SK-N-SH treated with all-trans-retinoic acid at 6 μM for 48 hours (cell line): Measurements from ENCODE around the gene NRARP.

Source experiments
- ATAC-seq: fragments of 200-7000 bp; cut with Tn5 transposase; 3 replicates; pipeline ENCODE4 v1.9.1; 2020; ENCODE audit warnings: mild to moderate bottlenecking, moderate library complexity
- ARNTL ChIP-seq: fragments of 450-650 bp; formaldehyde crosslinking; IDR thresholded peaks from 2 replicates; pipeline ENCODE4 v1.5.0; 2020; ENCODE audit warnings: low read depth, mild to moderate bottlenecking, moderate library complexity, borderline replicate concordance
- BACH2 ChIP-seq: fragments of 250-450 bp; sonication (Bioruptor Pico); IDR thresholded peaks from 2 replicates; pipeline ENCODE4 v1.9.0; 2021; ENCODE audit warnings: mild to moderate bottlenecking, borderline replicate concordance
- CREB5 ChIP-seq: fragments of 250-450 bp; sonication (Bioruptor Pico); IDR thresholded peaks from 2 replicates; pipeline ENCODE4 v1.5.1; 2020; ENCODE audit warnings: low read depth, mild to moderate bottlenecking, moderate library complexity
- CSDC2 ChIP-seq: fragments of 250-450 bp; sonication (Bioruptor Pico); IDR thresholded peaks from 2 replicates; pipeline ENCODE4 v1.5.0; 2020; ENCODE audit warnings: mild to moderate bottlenecking, moderate library complexity
- ESRRG ChIP-seq: fragments of 250-450 bp; sonication (Bioruptor Pico); IDR thresholded peaks from 2 replicates; pipeline ENCODE4 v1.6.1; 2021; ENCODE audit warnings: mild to moderate bottlenecking
- GLIS3 ChIP-seq: fragments of 250-450 bp; sonication (Bioruptor Pico); IDR thresholded peaks from 2 replicates; pipeline ENCODE4 v1.5.0; 2020; ENCODE audit warnings: mild to moderate bottlenecking, moderate library complexity
- ISL1 ChIP-seq: fragments of 250-450 bp; sonication (Bioruptor Pico); IDR thresholded peaks from 2 replicates; pipeline ENCODE4 v2.1.2; 2022; ENCODE audit warnings: mild to moderate bottlenecking, moderate library complexity
- POU6F1 ChIP-seq: fragments of 250-450 bp; sonication (Bioruptor Pico); IDR thresholded peaks from 2 replicates; pipeline ENCODE4 v1.8.0; 2021; ENCODE audit warnings: low read depth, mild to moderate bottlenecking, moderate library complexity, borderline replicate concordance
- PPARA ChIP-seq: fragments of 250-450 bp; sonication (Bioruptor Pico); IDR thresholded peaks from 2 replicates; pipeline ENCODE4 v1.5.0; 2020; ENCODE audit warnings: mild to moderate bottlenecking, borderline replicate concordance
- RARB ChIP-seq: fragments of 250-450 bp; sonication (Bioruptor Pico); IDR thresholded peaks from 2 replicates; pipeline ENCODE4 v1.8.0; 2021; ENCODE audit warnings: mild to moderate bottlenecking, moderate library complexity
- SNAI2 ChIP-seq: fragments of 250-450 bp; sonication (Bioruptor Pico); IDR thresholded peaks from 2 replicates; pipeline ENCODE4 v1.5.0; 2020; ENCODE audit warnings: mild to moderate bottlenecking, moderate library complexity
- TCF4 ChIP-seq: fragments of 250-450 bp; sonication (Bioruptor Pico); IDR thresholded peaks from 2 replicates; pipeline ENCODE4 v1.8.0; 2021; ENCODE audit warnings: mild to moderate bottlenecking, moderate library complexity, borderline replicate concordance
- TOX ChIP-seq: fragments of 250-450 bp; sonication (Bioruptor Pico); IDR thresholded peaks from 2 replicates; pipeline ENCODE4 v1.8.0; 2021; ENCODE audit warnings: mild to moderate bottlenecking, moderate library complexity, borderline replicate concordance
- TSHZ2 ChIP-seq: fragments of 250-450 bp; sonication (Bioruptor Pico); IDR thresholded peaks from 2 replicates; pipeline ENCODE4 v1.5.0; 2020; ENCODE audit warnings: mild to moderate bottlenecking, moderate library complexity
- ZC3H10 ChIP-seq: fragments of 250-450 bp; sonication (Bioruptor Pico); IDR thresholded peaks from 2 replicates; pipeline ENCODE4 v1.5.1; 2021; ENCODE audit warnings: mild to moderate bottlenecking, moderate library complexity
- ZFP3 ChIP-seq: fragments of 250-450 bp; sonication (Bioruptor Pico); IDR thresholded peaks from 2 replicates; pipeline ENCODE4 v1.5.0; 2020; ENCODE audit warnings: mild to moderate bottlenecking, moderate library complexity
- ZFP30 ChIP-seq: fragments of 450-650 bp; formaldehyde crosslinking; IDR thresholded peaks from 2 replicates; pipeline ENCODE4 v1.5.0; 2022; ENCODE audit warnings: mild to moderate bottlenecking, moderate library complexity
- ZNF565 ChIP-seq: fragments of 450-650 bp; formaldehyde crosslinking; conservative IDR thresholded peaks from 2 replicates; pipeline ENCODE4 v1.5.0; 2020; ENCODE audit warnings: low read depth, mild to moderate bottlenecking, moderate library complexity
- ZNF70 ChIP-seq: fragments of 450-650 bp; formaldehyde crosslinking; IDR thresholded peaks from 2 replicates; pipeline ENCODE4 v1.5.0; 2020; ENCODE audit warnings: mild to moderate bottlenecking, moderate library complexity
- ZNF8 ChIP-seq: fragments of 450-650 bp; formaldehyde crosslinking; IDR thresholded peaks from 2 replicates; pipeline ENCODE4 v1.5.0; 2020; ENCODE audit warnings: mild to moderate bottlenecking, moderate library complexity
- TF ChIP-seq, protein P1 (sequence below): fragments of 250-450 bp; sonication (Bioruptor Pico); IDR thresholded peaks from 2 replicates; pipeline ENCODE4 v1.5.1; 2021; ENCODE audit warnings: mild to moderate bottlenecking, moderate library complexity

Gene NRARP

GRCh38 chr9:137349471-137350033 is 47.5 kb upstream of the NRARP start:
- TF ChIP-seq ZNF70 (CRISPR knock-in tag) (no peak), CREB5 (CRISPR knock-in tag) (no peak), TCF4 (no peak), GLIS3 (no peak), SNAI2 (CRISPR knock-in tag) (no peak), ZC3H10 (CRISPR knock-in tag) (no peak), TOX (no peak), ESRRG (CRISPR knock-in tag) (no peak), BACH2 (CRISPR knock-in tag) (no peak), RARB (CRISPR knock-in tag) (no peak), TSHZ2 (no peak)
- ATAC-seq: no peak

- ATAC-seq: no peak
- no peak for TF ChIP-seq ISL1
- TF ChIP-seq CSDC2 (CRISPR knock-in tag): no peak
- no peak for TF ChIP-seq TOX
- TF ChIP-seq ZNF8: no peak
- no peak for TF ChIP-seq ZNF565
- TF ChIP-seq RARB (CRISPR knock-in tag): no peak
- TF ChIP-seq, all 23 proteins: peak for 0
These were observed 46.8 kb upstream of the NRARP start for GRCh38 chr9:137348769-137349470.

DNA sequence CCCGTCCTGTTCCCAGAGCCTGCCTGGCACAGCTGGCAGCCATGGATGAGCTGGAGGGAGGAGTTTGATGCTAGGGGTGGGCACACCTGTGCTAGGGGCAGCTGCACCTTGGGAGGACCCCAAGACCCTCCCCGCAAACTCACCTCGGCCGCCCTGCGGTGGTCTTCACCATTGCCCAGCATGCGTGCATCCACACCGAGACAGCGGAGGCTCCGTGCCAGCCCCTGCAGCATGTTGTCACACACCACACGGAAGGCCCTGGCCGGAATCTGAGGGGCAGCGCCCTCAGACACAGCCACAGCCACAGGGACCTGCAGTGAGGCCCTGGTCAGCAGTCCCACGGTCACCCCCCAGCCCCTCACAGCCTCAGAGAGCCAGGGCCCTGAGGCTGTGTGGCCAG is 45.9 kb upstream of the NRARP start:
- no peak for TF ChIP-seq ZNF8
- TF ChIP-seq GLIS3: no peak
- no peak for TF ChIP-seq ZFP30 (CRISPR knock-in tag)
- TF ChIP-seq, protein P1, sequence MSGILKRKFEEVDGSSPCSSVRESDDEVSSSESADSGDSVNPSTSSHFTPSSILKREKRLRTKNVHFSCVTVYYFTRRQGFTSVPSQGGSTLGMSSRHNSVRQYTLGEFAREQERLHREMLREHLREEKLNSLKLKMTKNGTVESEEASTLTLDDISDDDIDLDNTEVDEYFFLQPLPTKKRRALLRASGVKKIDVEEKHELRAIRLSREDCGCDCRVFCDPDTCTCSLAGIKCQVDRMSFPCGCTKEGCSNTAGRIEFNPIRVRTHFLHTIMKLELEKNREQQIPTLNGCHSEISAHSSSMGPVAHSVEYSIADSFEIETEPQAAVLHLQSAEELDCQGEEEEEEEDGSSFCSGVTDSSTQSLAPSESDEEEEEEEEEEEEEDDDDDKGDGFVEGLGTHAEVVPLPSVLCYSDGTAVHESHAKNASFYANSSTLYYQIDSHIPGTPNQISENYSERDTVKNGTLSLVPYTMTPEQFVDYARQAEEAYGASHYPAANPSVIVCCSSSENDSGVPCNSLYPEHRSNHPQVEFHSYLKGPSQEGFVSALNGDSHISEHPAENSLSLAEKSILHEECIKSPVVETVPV (CRISPR knock-in tag): no peak
- TF ChIP-seq ARNTL (CRISPR knock-in tag): no peak
- TF ChIP-seq PPARA (CRISPR knock-in tag): no peak
- TF ChIP-seq CSDC2 (CRISPR knock-in tag): no peak
- no peak for TF ChIP-seq TCF4
- no peak for TF ChIP-seq ESRRG (CRISPR knock-in tag)
- TF ChIP-seq POU6F1: no peak
- no peak for TF ChIP-seq ZFP3 (CRISPR knock-in tag)
- TF ChIP-seq TOX: no peak
- no peak for TF ChIP-seq ISL1
- TF ChIP-seq TSHZ2: no peak
- no peak for TF ChIP-seq BACH2 (CRISPR knock-in tag)

More for the DNA sequence above, 45.9 kb upstream of the NRARP start:
- no peak for ATAC-seq
